Measurements from ENCODE around the gene PTPRT.

GRCh38 chr20:42697962-42698361 is 491.7 kb downstream of the PTPRT start:
- TF ChIP-seq, protein P1, sequence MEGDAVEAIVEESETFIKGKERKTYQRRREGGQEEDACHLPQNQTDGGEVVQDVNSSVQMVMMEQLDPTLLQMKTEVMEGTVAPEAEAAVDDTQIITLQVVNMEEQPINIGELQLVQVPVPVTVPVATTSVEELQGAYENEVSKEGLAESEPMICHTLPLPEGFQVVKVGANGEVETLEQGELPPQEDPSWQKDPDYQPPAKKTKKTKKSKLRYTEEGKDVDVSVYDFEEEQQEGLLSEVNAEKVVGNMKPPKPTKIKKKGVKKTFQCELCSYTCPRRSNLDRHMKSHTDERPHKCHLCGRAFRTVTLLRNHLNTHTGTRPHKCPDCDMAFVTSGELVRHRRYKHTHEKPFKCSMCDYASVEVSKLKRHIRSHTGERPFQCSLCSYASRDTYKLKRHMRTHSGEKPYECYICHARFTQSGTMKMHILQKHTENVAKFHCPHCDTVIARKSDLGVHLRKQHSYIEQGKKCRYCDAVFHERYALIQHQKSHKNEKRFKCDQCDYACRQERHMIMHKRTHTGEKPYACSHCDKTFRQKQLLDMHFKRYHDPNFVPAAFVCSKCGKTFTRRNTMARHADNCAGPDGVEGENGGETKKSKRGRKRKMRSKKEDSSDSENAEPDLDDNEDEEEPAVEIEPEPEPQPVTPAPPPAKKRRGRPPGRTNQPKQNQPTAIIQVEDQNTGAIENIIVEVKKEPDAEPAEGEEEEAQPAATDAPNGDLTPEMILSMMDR (IDR thresholded peaks at IDR 0.05) = no peak
- TF ChIP-seq POLR2AphosphoS5 (IDR thresholded peaks at IDR 0.05) = no peak

Measured in gastroesophageal sphincter (tissue), 3 donors.